ENCODE results near the gene GPR153.

DNA sequence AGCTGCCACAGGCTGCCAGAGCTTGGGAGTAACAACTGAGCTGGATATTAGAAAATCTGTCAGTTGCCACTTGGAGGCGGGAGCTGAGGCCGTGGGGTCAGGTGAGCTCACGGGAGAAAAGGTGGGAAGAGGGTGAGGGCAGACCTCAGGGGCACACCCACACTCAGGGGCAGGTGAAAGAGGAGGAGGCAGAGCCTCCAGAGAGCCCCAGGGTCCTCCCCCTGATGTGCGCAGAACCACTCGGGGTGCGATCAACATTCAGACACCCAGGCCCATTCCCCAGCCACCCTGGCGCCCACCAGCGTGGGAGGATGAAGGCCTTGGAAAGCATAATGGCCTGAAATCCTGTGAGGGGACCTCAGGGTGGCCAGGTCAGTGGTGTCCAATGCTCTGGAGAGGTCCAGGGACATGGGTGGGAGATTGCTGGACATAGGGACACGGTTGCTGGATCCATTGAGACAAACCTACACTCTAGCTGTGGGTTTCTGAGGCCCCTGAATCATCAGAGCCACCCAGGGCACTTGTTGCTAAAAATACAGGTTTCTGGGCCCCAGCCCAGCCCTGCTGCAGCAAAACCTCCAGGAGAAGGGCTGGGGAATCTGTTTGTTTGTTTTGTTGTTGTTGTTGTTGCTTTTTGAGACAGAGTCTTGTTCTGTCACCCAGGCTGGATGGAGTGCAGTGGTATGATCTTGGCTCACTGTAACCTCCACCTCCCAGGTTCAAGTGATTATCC lies 49.4 kb upstream of the GPR153 start:
- TF ChIP-seq, protein P1, sequence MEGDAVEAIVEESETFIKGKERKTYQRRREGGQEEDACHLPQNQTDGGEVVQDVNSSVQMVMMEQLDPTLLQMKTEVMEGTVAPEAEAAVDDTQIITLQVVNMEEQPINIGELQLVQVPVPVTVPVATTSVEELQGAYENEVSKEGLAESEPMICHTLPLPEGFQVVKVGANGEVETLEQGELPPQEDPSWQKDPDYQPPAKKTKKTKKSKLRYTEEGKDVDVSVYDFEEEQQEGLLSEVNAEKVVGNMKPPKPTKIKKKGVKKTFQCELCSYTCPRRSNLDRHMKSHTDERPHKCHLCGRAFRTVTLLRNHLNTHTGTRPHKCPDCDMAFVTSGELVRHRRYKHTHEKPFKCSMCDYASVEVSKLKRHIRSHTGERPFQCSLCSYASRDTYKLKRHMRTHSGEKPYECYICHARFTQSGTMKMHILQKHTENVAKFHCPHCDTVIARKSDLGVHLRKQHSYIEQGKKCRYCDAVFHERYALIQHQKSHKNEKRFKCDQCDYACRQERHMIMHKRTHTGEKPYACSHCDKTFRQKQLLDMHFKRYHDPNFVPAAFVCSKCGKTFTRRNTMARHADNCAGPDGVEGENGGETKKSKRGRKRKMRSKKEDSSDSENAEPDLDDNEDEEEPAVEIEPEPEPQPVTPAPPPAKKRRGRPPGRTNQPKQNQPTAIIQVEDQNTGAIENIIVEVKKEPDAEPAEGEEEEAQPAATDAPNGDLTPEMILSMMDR (conservative IDR thresholded peaks at IDR 0.05; ENCODE audit: low read depth, low read length): no peak
- no peak for TF ChIP-seq EZH2 (IDR thresholded peaks at IDR 0.05; ENCODE audit: low read length, unreplicated experiment)
- no peak for TF ChIP-seq EZH2phosphoT487 (IDR thresholded peaks at IDR 0.05; ENCODE audit: borderline replicate concordance, low read length)
